ENCODE measurements around the gene MRPL14.

Gene MRPL14

GRCh38 chr6:44066394-44067172 lies 60.7 kb downstream of the MRPL14 start:
- DNase-seq (ENCODE audit: low read depth, low spot score) = no peak

- no peak for DNase-seq (ENCODE audit: low read depth, low spot score)
Measured at GRCh38 chr6:44065443-44066140, 61.7 kb downstream of the MRPL14 start.

- no peak for DNase-seq (ENCODE audit: low read depth, low spot score)
Measured at GRCh38 chr6:44064948-44065272, 62.3 kb downstream of the MRPL14 start.

- DNase-seq (ENCODE audit: low read depth, low spot score) = no peak
Measured at GRCh38 chr6:44064089-44064947, 62.9 kb downstream of the MRPL14 start.

- DNase-seq (ENCODE audit: low read depth, low spot score) = no peak
Measured at GRCh38 chr6:44063561-44064059, 63.6 kb downstream of the MRPL14 start.

All from smooth muscle cell of the brain vasculature (primary cell).